LNCaP clone FGC (cell line): ENCODE results near the gene LUC7L.

Experiments used
- DNase-seq: peaks from one replicate; pipeline ENCODE4 v3.0.0-alpha.2; 2011; ENCODE audit warnings: low read depth
- H3K4me3 ChIP-seq: 2 replicates; pipeline ENCODE4 v1.5.1; 2011; ENCODE audit warnings: mild to moderate bottlenecking, low read depth, low read length, control low read depth
- TF ChIP-seq, protein P1 (sequence below): IDR thresholded peaks from 2 replicates; pipeline ENCODE4 v1.5.1; 2012; ENCODE audit warnings: mild to moderate bottlenecking; ENCODE audit not compliant: control insufficient read depth, insufficient read depth; ENCODE audit errors: extremely low read depth

LUC7L gene

GRCh38 chr16:265711-266110 lies 36.5 kb upstream of the LUC7L start:
- no peak overlapping the region for H3K4me3 ChIP-seq
- DNase-seq: no peak
- TF ChIP-seq, protein P1, sequence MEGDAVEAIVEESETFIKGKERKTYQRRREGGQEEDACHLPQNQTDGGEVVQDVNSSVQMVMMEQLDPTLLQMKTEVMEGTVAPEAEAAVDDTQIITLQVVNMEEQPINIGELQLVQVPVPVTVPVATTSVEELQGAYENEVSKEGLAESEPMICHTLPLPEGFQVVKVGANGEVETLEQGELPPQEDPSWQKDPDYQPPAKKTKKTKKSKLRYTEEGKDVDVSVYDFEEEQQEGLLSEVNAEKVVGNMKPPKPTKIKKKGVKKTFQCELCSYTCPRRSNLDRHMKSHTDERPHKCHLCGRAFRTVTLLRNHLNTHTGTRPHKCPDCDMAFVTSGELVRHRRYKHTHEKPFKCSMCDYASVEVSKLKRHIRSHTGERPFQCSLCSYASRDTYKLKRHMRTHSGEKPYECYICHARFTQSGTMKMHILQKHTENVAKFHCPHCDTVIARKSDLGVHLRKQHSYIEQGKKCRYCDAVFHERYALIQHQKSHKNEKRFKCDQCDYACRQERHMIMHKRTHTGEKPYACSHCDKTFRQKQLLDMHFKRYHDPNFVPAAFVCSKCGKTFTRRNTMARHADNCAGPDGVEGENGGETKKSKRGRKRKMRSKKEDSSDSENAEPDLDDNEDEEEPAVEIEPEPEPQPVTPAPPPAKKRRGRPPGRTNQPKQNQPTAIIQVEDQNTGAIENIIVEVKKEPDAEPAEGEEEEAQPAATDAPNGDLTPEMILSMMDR: no peak

DNA sequence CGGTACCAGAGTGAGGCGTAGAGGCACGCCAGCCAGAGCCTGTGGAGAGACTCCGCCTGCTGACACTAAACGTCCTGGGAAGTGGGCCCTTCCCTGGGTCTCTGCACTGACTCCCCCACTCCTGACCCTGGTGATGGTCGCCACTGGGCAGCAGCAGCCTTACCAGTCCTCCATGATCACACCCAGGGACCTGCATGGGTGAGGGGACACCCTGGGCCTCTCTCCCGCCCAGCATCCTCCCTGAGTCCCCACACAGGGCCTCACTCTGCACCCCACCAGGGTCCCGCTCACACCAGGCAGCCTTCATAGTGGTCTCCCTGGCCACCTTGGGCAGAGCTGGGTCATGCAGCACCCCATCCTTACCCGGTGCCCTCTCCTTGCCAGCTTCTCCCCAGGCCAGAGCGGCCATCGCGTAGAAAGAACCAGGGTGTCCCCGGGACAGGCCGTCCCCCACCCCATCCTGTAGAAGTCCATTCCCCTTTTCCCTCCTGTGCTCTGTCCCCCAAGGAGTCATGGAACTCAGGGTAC lies 35.8 kb upstream of the LUC7L start:
- TF ChIP-seq, protein P1: no peak
- H3K4me3 ChIP-seq: no peak overlapping the region
- DNase-seq: no peak

GRCh38 chr16:264440-264951 lies 35.2 kb upstream of the LUC7L start:
- TF ChIP-seq, protein P1: no peak
- DNase-seq: no peak
- H3K4me3 ChIP-seq: no peak overlapping the region

- DNase-seq: no peak
- no peak overlapping the region for H3K4me3 ChIP-seq
- TF ChIP-seq, protein P1: no peak
Observed at GRCh38 chr16:263944-264343, 34.7 kb upstream of the LUC7L start.

DNA sequence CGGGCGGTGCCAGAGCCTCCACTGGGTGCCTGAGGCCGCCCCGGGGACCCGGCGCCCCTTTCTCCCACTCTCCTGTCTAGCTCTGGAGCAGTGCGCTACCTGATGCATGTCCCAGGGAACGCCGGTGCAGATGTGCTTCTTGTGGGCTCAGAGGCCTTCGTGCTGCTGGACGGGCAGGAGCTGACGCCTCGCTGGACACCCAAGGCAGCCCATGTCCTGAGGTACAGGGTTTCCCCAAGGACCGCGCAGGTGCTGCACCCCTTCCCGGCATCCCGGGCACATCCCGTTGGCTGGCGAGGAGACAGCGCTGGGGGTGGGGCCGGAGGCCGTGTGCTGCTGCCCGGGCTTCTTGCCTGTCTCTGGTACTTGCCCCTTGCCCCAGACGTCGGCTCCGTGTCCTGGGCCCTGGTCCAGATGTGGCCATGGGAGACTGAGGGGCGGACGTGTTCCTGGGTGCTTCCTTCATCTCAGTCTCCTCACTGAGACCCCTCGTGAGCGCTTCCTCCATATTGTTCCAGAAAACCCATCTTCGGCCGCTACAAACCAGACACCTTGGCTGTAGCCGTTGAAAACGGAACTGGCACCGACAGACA lies 34.0 kb upstream of the LUC7L start:
- TF ChIP-seq, protein P1: no peak
- no peak for DNase-seq
- no peak overlapping the region for H3K4me3 ChIP-seq

DNA sequence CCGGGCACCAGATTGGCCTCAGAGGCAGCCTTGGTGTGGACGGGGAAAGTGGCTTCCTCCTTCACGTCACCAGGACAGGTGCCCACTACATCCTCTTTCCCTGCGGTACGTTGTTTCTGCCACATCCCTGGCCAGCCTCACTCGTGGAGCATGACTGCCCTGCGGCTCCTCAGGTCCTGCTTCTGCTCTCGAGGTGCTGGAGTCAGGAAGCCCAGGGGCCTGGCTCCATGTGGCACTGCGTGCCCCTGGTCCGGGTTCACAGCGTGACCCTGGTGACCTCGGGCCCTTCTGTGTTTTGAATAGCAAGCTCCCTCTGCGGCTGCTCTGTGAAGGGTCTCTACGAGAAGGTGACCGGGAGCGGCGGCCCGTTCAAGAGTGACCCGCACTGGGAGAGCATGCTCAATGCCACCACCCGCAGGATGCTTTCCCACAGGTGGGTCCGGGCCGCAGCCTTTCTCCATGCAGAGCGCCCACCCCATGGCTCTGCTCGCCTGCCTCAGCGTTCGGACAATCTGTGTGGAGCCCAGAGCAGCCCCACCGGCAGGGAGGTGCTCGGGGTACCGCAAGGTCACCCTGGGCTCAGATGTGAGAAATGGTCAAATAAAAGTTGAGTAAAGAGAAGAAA lies 33.0 kb upstream of the LUC7L start:
- TF ChIP-seq, protein P1: no peak

More for the DNA sequence above, 33.0 kb upstream of the LUC7L start:
- no peak overlapping the region for H3K4me3 ChIP-seq
- DNase-seq: no peak
